ENCODE measurements around the gene GPANK1. TPM values are rescaled to one million over a fixed set of nuclear protein-coding genes. Genes with fewer than 3 reads are reported as not detected.

The GPANK1 gene
- total and polyA plus RNA-seq, 10 of the 15 experiments (the other 5 are each of a cell fraction or from before 2014, with no cell fraction given): 11.7 to 36.3 (median 17.5) TPM

GRCh38 chr6:31708224-31708623 is 43.4 kb upstream of the GPANK1 start:
- H3K4me1 ChIP-seq (ENCODE audit: control insufficient read depth, insufficient read depth, low read length): no peaks in the 10 kb centered on the region
- no peaks in the 10 kb centered on the region; a peak in 1 of 4 replicates for H3K27me3 ChIP-seq (replicated peaks in 1 of 2; ENCODE audit: control insufficient read depth in 2 of 2, insufficient read depth in 2 of 2, low read length in 1 of 2)
- no peaks in the 10 kb centered on the region for H3K36me3 ChIP-seq (ENCODE audit: control insufficient read depth in 2 of 2, insufficient read depth in 2 of 2, low read length in 1 of 2)
- no peak overlapping the region for H3K4me2 ChIP-seq (ENCODE audit: control insufficient read depth, insufficient read depth)
- intact Hi-C loops (cut with micrococcal nuclease; ENCODE audit: unreplicated experiment) (no loop called here), in situ Hi-C loops (cut with MboI) (no loop called here)
- ChIA-PET CTCF (interaction anchor here (0.6 to 1.1 kb wide), 2 partner anchors 44 to 99 kb away, joined by 3 read pairs; partner anchors contain the start of gene LSM2), POLR2A (no interaction called here), SMC1A (ENCODE audit: uncharacterized antibody, unreplicated experiment) (no interaction called here), RAD21 (ENCODE audit: unreplicated experiment) (no interaction called here)
- no peak overlapping the region for H3K27ac ChIP-seq (ENCODE audit: control insufficient read depth, insufficient read depth)
- H3K9ac ChIP-seq (ENCODE audit: control insufficient read depth, insufficient read depth, low read length): no peak overlapping the region
- no peak for DNase-seq (ENCODE audit: low read depth, low spot score)
- WGBS (ENCODE audit: insufficient coverage, insufficient replicate concordance, low lambda C conversion rate, missing lambda C conversion rate): 64% methylated on average over 3 of the region's 3 CpGs
- no peak for ATAC-seq
- H3K4me3 ChIP-seq: no peak overlapping the region
- FAIRE-seq: no peak
- H3K79me2 ChIP-seq (ENCODE audit: control insufficient read depth, insufficient read depth, low read length): no peaks in the 10 kb centered on the region
- no peaks in the 10 kb centered on the region for H3K9me3 ChIP-seq (replicated peaks; ENCODE audit: control insufficient read depth, insufficient read depth, low read length)
- no peak for TF ChIP-seq ZNF274 (IDR thresholded peaks at IDR 0.05; ENCODE audit: insufficient read depth, insufficient read length)
- TF ChIP-seq NRF1 (conservative IDR thresholded peaks at IDR 0.05; ENCODE audit: low read depth, low read length): no peak
- no peak for TF ChIP-seq HDAC2 (IDR thresholded peaks at IDR 0.05)
- no peak for TF ChIP-seq CTCF (IDR thresholded peaks at IDR 0.05 in 2 of 3, conservative IDR thresholded peaks at IDR 0.05 in 1 of 3; ENCODE audit: control insufficient read depth in 2 of 3, extremely low read depth in 1 of 3, insufficient read depth in 1 of 3, low read depth in 3 of 3, low read length in 3 of 3)
- no peak for TF ChIP-seq USF1 (IDR thresholded peaks at IDR 0.05; ENCODE audit: borderline replicate concordance, extremely low read length, insufficient read depth, low read depth, low read length)
- no peak for TF ChIP-seq KAT2A (conservative IDR thresholded peaks at IDR 0.05; ENCODE audit: control insufficient read depth, low read depth, low read length)
- BruUV-seq (replicated peaks): no TSS peak
- no peak overlapping the region for H2AFZ ChIP-seq (ENCODE audit: control insufficient read depth, low read depth, low read length)
- no peaks in the 10 kb centered on the region for H4K20me1 ChIP-seq (ENCODE audit: control insufficient read depth, insufficient read depth)

Data from GM12878 (cell line).